GM12878 (cell line): ENCODE data around the gene CA10. TPM values are rescaled to one million over a fixed set of nuclear protein-coding genes. Genes with fewer than 3 reads are reported as not detected.

Experiments used
- ATAC-seq: fragments of 200-7000 bp; cut with Tn5 transposase; 3 replicates; pipeline ENCODE4 v1.9.1; 2020; ENCODE audit warnings: mild to moderate bottlenecking, moderate library complexity
- BruUV-seq: library from RNA; stranded (reverse); fragments of 400-500 nt; replicated peaks from 2 replicates; lab custom pipeline; 2021; lab: Mats Ljungman, UMichigan
- CTCF ChIA-PET: fragments of 300-600 bp; sonication (Branson Sonifier 250); formaldehyde crosslinking; extraction: SDS; loops from one replicate; lab custom pipeline; 2021; ENCODE audit warnings: inconsistent platforms; lab: Yijun Ruan, JAX
- POLR2A ChIA-PET: fragments of 350-600 bp; formaldehyde crosslinking; extraction: SDS; loops from one replicate; lab custom pipeline; 2021; ENCODE audit warnings: inconsistent platforms; lab: Charles Lee
- RAD21 ChIA-PET: fragments of 300-600 bp; sonication (Branson Sonifier 250); formaldehyde crosslinking; loops from one replicate; lab custom pipeline; 2023; ENCODE audit warnings: antibody characterized with exemption; ENCODE audit not compliant: unreplicated experiment; lab: Charles Lee
- SMC1A ChIA-PET: fragments of 300-600 bp; sonication (Branson Sonifier 250); formaldehyde crosslinking; loops from one replicate; lab custom pipeline; 2023; ENCODE audit not compliant: unreplicated experiment, uncharacterized antibody; lab: Charles Lee
- DNase-seq: peaks from one replicate; pipeline ENCODE4 v3.0.0-alpha.2; 2011; ENCODE audit warnings: low read depth, low spot score
- FAIRE-seq: peaks from 3 replicates; lab custom pipeline; 2011; peaks lifted over from hg19 to GRCh38; lab: Jason Lieb, UNC
- H2AFZ ChIP-seq: 2 replicates; pipeline ENCODE4 v1.6.0; 2011; ENCODE audit warnings: low read depth, low read length, control low read depth; ENCODE audit not compliant: control insufficient read depth
- H3K27ac ChIP-seq: 2 replicates; pipeline ENCODE4 v1.5.1; 2011; ENCODE audit warnings: control low read depth; ENCODE audit not compliant: control insufficient read depth, insufficient read depth
- H3K27me3 ChIP-seq, 2 experiments: replicated peaks in 1 of 2; 2 replicates each; pipeline versions ENCODE4 v1.6.0 to v1.6.1; 2011; ENCODE audit warnings: low read length in 1 of 2; ENCODE audit not compliant: control insufficient read depth in 2 of 2, insufficient read depth in 2 of 2
- H3K36me3 ChIP-seq, 2 experiments: 2 replicates each; pipeline ENCODE4 v1.5.1; 2011; ENCODE audit warnings: low read length in 1 of 2; ENCODE audit not compliant: control insufficient read depth in 2 of 2, insufficient read depth in 2 of 2
- H3K4me1 ChIP-seq: 2 replicates; pipeline ENCODE4 v1.6.1; 2011; ENCODE audit warnings: mild to moderate bottlenecking, low read length, moderate library complexity, mixed read lengths; ENCODE audit not compliant: control insufficient read depth, insufficient read depth
- H3K4me2 ChIP-seq: 2 replicates; pipeline ENCODE4 v1.6.0; 2011; ENCODE audit warnings: control low read depth; ENCODE audit not compliant: control insufficient read depth, insufficient read depth
- H3K4me3 ChIP-seq: fragments of 200-600 bp; sonication (generic); 2 replicates; pipeline ENCODE4 v1.5.1; 2016
- H3K79me2 ChIP-seq: 2 replicates; pipeline ENCODE4 v1.6.0; 2011; ENCODE audit warnings: low read length; ENCODE audit not compliant: control insufficient read depth, insufficient read depth
- H3K9ac ChIP-seq: 2 replicates; pipeline ENCODE4 v1.8.0; 2011; ENCODE audit warnings: low read length, control low read depth, mixed read lengths; ENCODE audit not compliant: control insufficient read depth, insufficient read depth
- H3K9me3 ChIP-seq: replicated peaks from 3 replicates; pipeline ENCODE4 v1.5.1; 2011; ENCODE audit warnings: mild to moderate bottlenecking, low read length; ENCODE audit not compliant: control insufficient read depth, insufficient read depth
- H4K20me1 ChIP-seq: 2 replicates; pipeline ENCODE4 v1.6.0; 2011; ENCODE audit not compliant: control insufficient read depth, insufficient read depth
- BCLAF1 ChIP-seq: fragments of 450-650 bp; IDR thresholded peaks from 2 replicates; pipeline ENCODE4 v1.6.1; 2017; ENCODE audit warnings: antibody characterized with exemption, mild to moderate bottlenecking, moderate library complexity
- BMI1 ChIP-seq: fragments of 450-650 bp; IDR thresholded peaks from 2 replicates; pipeline ENCODE4 v1.6.1; 2016; ENCODE audit warnings: mild to moderate bottlenecking, moderate library complexity, borderline replicate concordance
- CEBPB ChIP-seq, 2 experiments: fragments of 150-350 bp in 1 of 2; IDR thresholded peaks; 2 replicates each; pipeline ENCODE4 v1.6.1; 2012 to 2014; ENCODE audit warnings: low read depth in 2 of 2, low read length in 2 of 2, borderline replicate concordance in 1 of 2, inconsistent platforms in 1 of 2
- CHD4 ChIP-seq: fragments of 200-600 bp; sonication (generic); IDR thresholded peaks from 2 replicates; pipeline ENCODE4 v1.6.1; 2016; ENCODE audit warnings: mild to moderate bottlenecking
- CREB1 ChIP-seq: IDR thresholded peaks from 2 replicates; pipeline ENCODE4 v1.6.1; 2012; ENCODE audit warnings: low read depth, mild to moderate bottlenecking, inconsistent platforms
- IRF3 ChIP-seq: fragments of 450-650 bp; IDR thresholded peaks from 2 replicates; pipeline ENCODE4 v1.6.1; 2014; ENCODE audit warnings: mild to moderate bottlenecking
- KAT2A ChIP-seq: conservative IDR thresholded peaks from 2 replicates; pipeline ENCODE4 v1.6.1; 2011; ENCODE audit warnings: low read depth, low read length; ENCODE audit not compliant: control insufficient read depth
- MTA2 ChIP-seq: fragments of 450-650 bp; IDR thresholded peaks from 2 replicates; pipeline ENCODE4 v1.6.1; 2016; ENCODE audit warnings: low read depth, mild to moderate bottlenecking, moderate library complexity
- NFYB ChIP-seq: IDR thresholded peaks from 2 replicates; pipeline ENCODE4 v1.6.1; 2011; ENCODE audit warnings: low read depth, mild to moderate bottlenecking, low read length, improper control_type of control experiment, moderate library complexity; ENCODE audit not compliant: insufficient read depth
- POU2F2 ChIP-seq: IDR thresholded peaks from 3 replicates; pipeline ENCODE4 v1.6.1; 2011; ENCODE audit warnings: low read depth, mild to moderate bottlenecking, low read length, borderline replicate concordance
- RBBP5 ChIP-seq: fragments of 200-600 bp; sonication (generic); conservative IDR thresholded peaks from 2 replicates; pipeline ENCODE4 v1.6.1; 2016
- SREBF1 ChIP-seq: IDR thresholded peaks from 2 replicates; pipeline ENCODE4 v1.6.1; 2012; ENCODE audit warnings: mild to moderate bottlenecking, low read length
- SREBF2 ChIP-seq: IDR thresholded peaks from 2 replicates; pipeline ENCODE4 v1.6.1; 2012; ENCODE audit warnings: mild to moderate bottlenecking, low read length
- TARDBP ChIP-seq: IDR thresholded peaks from 2 replicates; pipeline ENCODE4 v1.6.1; 2016; ENCODE audit warnings: borderline replicate concordance
- TCF7 ChIP-seq: IDR thresholded peaks from 2 replicates; pipeline ENCODE4 v1.6.1; 2014; ENCODE audit warnings: antibody characterized with exemption, borderline replicate concordance
- ZBTB11 ChIP-seq: fragments of 450-650 bp; formaldehyde crosslinking; IDR thresholded peaks from 2 replicates; pipeline ENCODE4 v1.5.0; 2022; ENCODE audit warnings: mild to moderate bottlenecking, missing genetic modification characterization
- WGBS: methylation state at CpG from one replicate; pipeline ENCODE4 v1.1.6; 2016; ENCODE audit warnings: low lambda C conversion rate; ENCODE audit not compliant: insufficient replicate concordance, insufficient coverage; ENCODE audit errors: missing lambda C conversion rate; 5-methylcytosine and 5-hydroxymethylcytosine counted together
- in situ Hi-C: fragments of 300-500 bp; cut with MboI; formaldehyde crosslinking; loops from 9 replicates; pipeline ENCODE4 v1.14.3; 2018; ENCODE audit warnings: mixed read lengths
- intact Hi-C: fragments of 100-400 bp; cut with micrococcal nuclease; formaldehyde crosslinking; loops from one replicate; pipeline ENCODE4 v1.14.2; 2022; ENCODE audit not compliant: unreplicated experiment
- polyA plus RNA-seq, 11 experiments: library from polyadenylated mRNA; depleted of rRNA in 4 of 11; unstranded in 6 of 11; stranded (reverse) in 5 of 11; fragments of >200 nt; fragmentation: Nextera tagmentation in 4 of 11; fragmentation: Illumina TruSeq in 1 of 11; extraction: Ambion mirVana in 4 of 11; extraction: Trizol in 1 of 11; gene quantifications; 1 replicate in 1 of 11; 2 replicates in 10 of 11; pipeline versions ENCODE4 v1.2.1 to v1.2.3, GENCODE V29; 2011 to 2016; ENCODE audit warnings: inconsistent platforms in 2 of 11, missing spikeins in 2 of 11, low read depth in 1 of 11
- total RNA-seq, 4 experiments: library from RNA; depleted of rRNA in 3 of 4; stranded (reverse); fragments of >200 nt in 3 of 4; fragmentation: Illumina TruSeq in 1 of 4; extraction: Trizol in 1 of 4; gene quantifications; 2 replicates each; pipeline versions ENCODE4 v1.2.1 to v1.2.3, GENCODE V29; 2013 to 2021
- TF ChIP-seq, protein P1 (sequence below): IDR thresholded peaks from 2 replicates; pipeline ENCODE4 v1.6.1; 2011; ENCODE audit warnings: borderline replicate concordance, low read depth, mild to moderate bottlenecking, moderate library complexity, low read length; ENCODE audit not compliant: insufficient read depth, poor library complexity, severe bottlenecking

The CA10 gene
- total and polyA plus RNA-seq, 10 of the 15 experiments (the other 5 are each of a cell fraction or from before 2014, with no cell fraction given): not detected

DNA sequence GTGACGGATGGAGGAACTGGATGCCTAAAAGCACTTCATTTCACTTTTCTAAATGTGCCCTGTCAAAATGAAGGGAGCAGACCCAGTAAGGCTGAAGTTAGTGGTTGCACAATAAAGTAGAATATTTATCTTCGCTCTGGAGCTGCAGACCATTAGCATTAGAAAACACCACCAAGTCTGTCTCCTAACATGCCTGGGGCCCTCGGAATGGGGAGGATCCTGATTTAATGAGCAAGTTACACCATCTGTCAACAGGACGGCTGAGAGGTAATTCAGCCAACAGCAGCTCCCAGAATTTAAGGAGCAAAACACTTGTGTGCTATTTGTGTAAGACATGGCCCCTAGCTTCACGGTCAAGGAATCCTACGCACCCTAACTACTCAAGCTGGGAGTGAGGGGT lies 22.3 kb downstream of the CA10 start:
- WGBS: 15% methylated on average over 6 of the region's 6 CpGs
- Histone ChIP-seq H3K79me2 (no peaks in the 10 kb centered on the region), H3K27me3 (no peaks in the 10 kb centered on the region), H2AFZ (no peak overlapping the region), H3K27ac (no peak overlapping the region), H4K20me1 (no peaks in the 10 kb centered on the region), H3K9ac (no peak overlapping the region), H3K9me3 (no peaks in the 10 kb centered on the region), H3K4me1 (no peaks in the 10 kb centered on the region), H3K4me3 (no peak overlapping the region), H3K4me2 (no peak overlapping the region), H3K36me3 (no peaks in the 10 kb centered on the region)
- FAIRE-seq: no peak
- ChIA-PET POLR2A (no interaction called here), SMC1A (interaction anchor here (0.6 kb wide), 1 partner anchor 978 kb away, joined by 3 read pairs; no protein-coding TSS in a partner anchor), CTCF (interaction anchor here (1.3 kb wide), 1 partner anchor 29 kb away, joined by 3 read pairs; no protein-coding TSS in a partner anchor), RAD21 (interaction anchor here (1.1 kb wide), 1 partner anchor 30 kb away, joined by 3 read pairs; no protein-coding TSS in a partner anchor)
- intact Hi-C loops: no loop called here
- no peak for ATAC-seq
- DNase-seq: no peak
- in situ Hi-C loops: no loop called here
- no TSS peak for BruUV-seq
- no peak for TF ChIP-seq BCLAF1
- TF ChIP-seq CHD4: no peak
- no peak for TF ChIP-seq IRF3
- TF ChIP-seq TCF7: no peak
- TF ChIP-seq CEBPB (IDR thresholded peaks at IDR 0.05; ENCODE audit: borderline replicate concordance in 1 of 2, low read depth in 2 of 2, low read length in 2 of 2): no peak
- TF ChIP-seq CREB1: no peak
- no peak for TF ChIP-seq NFYB
- no peak for TF ChIP-seq ZBTB11 (CRISPR knock-in tag)
- no peak for TF ChIP-seq MTA2
- no peak for TF ChIP-seq BMI1
- TF ChIP-seq SREBF1: no peak
- TF ChIP-seq, protein P1, sequence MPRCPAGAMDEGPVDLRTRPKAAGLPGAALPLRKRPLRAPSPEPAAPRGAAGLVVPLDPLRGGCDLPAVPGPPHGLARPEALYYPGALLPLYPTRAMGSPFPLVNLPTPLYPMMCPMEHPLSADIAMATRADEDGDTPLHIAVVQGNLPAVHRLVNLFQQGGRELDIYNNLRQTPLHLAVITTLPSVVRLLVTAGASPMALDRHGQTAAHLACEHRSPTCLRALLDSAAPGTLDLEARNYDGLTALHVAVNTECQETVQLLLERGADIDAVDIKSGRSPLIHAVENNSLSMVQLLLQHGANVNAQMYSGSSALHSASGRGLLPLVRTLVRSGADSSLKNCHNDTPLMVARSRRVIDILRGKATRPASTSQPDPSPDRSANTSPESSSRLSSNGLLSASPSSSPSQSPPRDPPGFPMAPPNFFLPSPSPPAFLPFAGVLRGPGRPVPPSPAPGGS: no peak
- TF ChIP-seq RBBP5: no peak
- no peak for TF ChIP-seq SREBF2
- no peak for TF ChIP-seq POU2F2
- TF ChIP-seq TARDBP: no peak
- TF ChIP-seq KAT2A: no peak
